ENCODE results near the gene THAP3. TPM values are rescaled to one million over a fixed set of nuclear protein-coding genes. Genes with fewer than 3 reads are reported as not detected.

The THAP3 gene
- total RNA-seq, result 22.1 and 24.6 TPM in 2 replicates

GRCh38 chr1:6624710-6625583, at the start of gene THAP3:
Gene THAP3 (plus strand): TSS chr1:6624868. CDS start chr1:6625219, 351 bp downstream.

GRCh38 chr1:6579374-6580118, 45.1 kb upstream of the THAP3 start, which contains the start of gene ZBTB48:
Gene ZBTB48 (plus strand): TSS chr1:6579994. CDS start chr1:6580610, 616 bp downstream.

GRCh38 chr1:6602669-6603237, 21.9 kb upstream of the THAP3 start, which contains the start of gene KLHL21:
Gene KLHL21 (minus strand): TSS chr1:6602869. CDS start chr1:6602817, 52 bp downstream.

GRCh38 chr1:6613361-6614018, 11.2 kb upstream of the THAP3 start, which contains the start of gene PHF13:
Gene PHF13 (plus strand): TSS chr1:6613731. CDS start chr1:6614067, 336 bp downstream.

Other genes with a start within 250 kb of the THAP3 start
- 31.7 and 92.7 TPM in 2 replicates for gene ACOT7, start 231.1 kb upstream of the THAP3 start, total RNA-seq
- 0.26 and 0.59 TPM in 2 replicates for gene HES2, start 204.9 kb upstream of the THAP3 start, total RNA-seq
- gene ESPN, start 200.1 kb upstream of the THAP3 start, total RNA-seq, result 0.07 TPM in 1 of 2 replicates, not detected in the other
- 5.0 and 14.5 TPM in 2 replicates for gene TNFRSF25, start 158.7 kb upstream of the THAP3 start, total RNA-seq
- gene PLEKHG5, start 133.2 kb upstream of the THAP3 start, total RNA-seq, result 12.5 and 37.3 TPM in 2 replicates
- 21.6 and 24.3 TPM in 2 replicates for gene NOL9, start 70.4 kb upstream of the THAP3 start, total RNA-seq
- gene TAS1R1, start 69.6 kb upstream of the THAP3 start, total RNA-seq, result 0.20 and 0.46 TPM in 2 replicates
- gene ZBTB48, start 44.9 kb upstream of the THAP3 start, total RNA-seq, result 13.0 and 18.2 TPM in 2 replicates
- 44.4 and 67.9 TPM in 2 replicates for gene KLHL21, start 22.0 kb upstream of the THAP3 start, total RNA-seq
- gene PHF13, start 11.1 kb upstream of the THAP3 start, total RNA-seq, result 17.3 and 19.7 TPM in 2 replicates
- gene DNAJC11, start 76.9 kb downstream of the THAP3 start, total RNA-seq, result 44.4 and 49.5 TPM in 2 replicates
- gene CAMTA1, start 160.6 kb downstream of the THAP3 start, total RNA-seq, result 31.8 and 43.6 TPM in 2 replicates

Measured in smooth muscle cell of the pulmonary artery (primary cell).